ENCODE data around the gene ADAR. TPM values are rescaled to one million over a fixed set of nuclear protein-coding genes. Genes with fewer than 3 reads are reported as not detected.

The ADAR gene
- total RNA-seq, 1 experiment from 2014 or later, result 136 TPM

DNA sequence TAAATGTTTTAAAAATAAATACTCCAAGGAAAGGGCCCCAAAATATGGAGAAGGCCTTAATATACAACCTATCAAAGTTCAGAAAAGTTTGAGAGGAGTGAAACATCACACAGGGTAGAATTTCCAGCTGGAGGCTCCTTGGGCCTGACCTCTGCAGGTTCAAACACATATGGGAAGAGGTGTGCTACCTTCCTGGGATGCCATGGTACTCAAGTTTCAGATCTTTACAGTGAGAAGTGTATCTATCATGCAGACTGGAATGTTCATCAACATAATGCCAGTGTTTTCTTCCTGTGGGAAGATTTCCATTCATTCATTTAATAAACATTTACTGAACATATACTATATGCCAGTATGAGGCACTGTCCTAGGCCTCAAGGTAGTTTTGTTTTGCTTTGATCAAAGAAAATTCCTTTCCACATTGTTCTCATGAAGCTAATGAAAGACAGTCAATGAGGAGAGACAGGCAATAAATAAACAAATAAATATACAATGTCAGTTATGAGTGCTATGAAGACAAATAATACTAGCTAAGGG, 14.6 kb upstream of the ADAR start:
- no TSS peak for BruUV-seq (replicated peaks)
- H3K36me3 ChIP-seq (ENCODE audit: low read depth, low read length), result peaks cover 9% of the 10 kb centered on the region; the same call in 1 of the 2 replicates
- H4K20me1 ChIP-seq (ENCODE audit: low read length), result peaks cover 24% of the 10 kb centered on the region; the same call in 1 of the 2 replicates
- H3K9ac ChIP-seq (ENCODE audit: low read length), result no peak overlapping the region
- no peaks in the 10 kb centered on the region for H3K27me3 ChIP-seq (ENCODE audit: low read length)
- H3F3A ChIP-seq (ENCODE audit: low read length, unreplicated experiment), result no peaks in the 10 kb centered on the region
- ChIA-PET POLR2A (ENCODE audit: unreplicated experiment) (no interaction called here), CTCF (no interaction called here)
- no peak overlapping the region for H3K4me3 ChIP-seq (ENCODE audit: low read length)
- H3K79me2 ChIP-seq (ENCODE audit: low read length), result peaks cover 98% of the 10 kb centered on the region
- no peak overlapping the region for H3K27ac ChIP-seq (ENCODE audit: low read length)
- TF ChIP-seq EZH2phosphoT487 (IDR thresholded peaks at IDR 0.05; ENCODE audit: borderline replicate concordance, low read length), result no peak
- no peaks in the 10 kb centered on the region for H3K9me2 ChIP-seq (replicated peaks; ENCODE audit: low read length)
- intact Hi-C loops (cut with micrococcal nuclease), result no loop called here
- H2AFZ ChIP-seq (ENCODE audit: low read length), result no peak overlapping the region
- no peak overlapping the region for H3K4me2 ChIP-seq (ENCODE audit: low read length)
- peaks cover 7% of the 10 kb centered on the region for H3K4me1 ChIP-seq (ENCODE audit: insufficient read depth, low read length)
- DNase-seq (no peak), ATAC-seq (no peak)
- no peaks in the 10 kb centered on the region for H3K9me3 ChIP-seq (ENCODE audit: low read length)

DNA sequence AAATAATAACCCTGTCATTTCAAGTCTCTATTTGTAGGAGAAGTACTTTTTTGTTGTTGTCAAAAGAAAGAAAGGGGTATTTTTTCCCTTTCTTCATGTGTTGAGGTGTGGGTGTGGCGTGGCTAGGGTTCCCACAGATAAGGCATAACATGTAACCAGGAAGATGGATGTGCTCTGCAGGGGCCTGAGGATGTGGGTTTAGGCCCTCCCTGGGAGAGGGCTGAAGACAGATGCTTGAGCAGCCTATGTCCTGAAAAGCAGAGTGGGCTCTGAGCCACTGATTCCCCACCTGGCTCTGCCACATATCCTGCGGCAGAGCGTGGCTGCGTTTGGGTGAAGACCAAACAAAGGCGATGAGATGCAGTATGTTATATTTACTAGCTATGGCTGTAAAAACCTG, 13.9 kb upstream of the ADAR start:
- Histone ChIP-seq H3K27me3 (ENCODE audit: low read length) (no peaks in the 10 kb centered on the region), H3K4me2 (ENCODE audit: low read length) (no peak overlapping the region), H3K36me3 (ENCODE audit: low read depth, low read length) (peaks cover 9% of the 10 kb centered on the region; the same call in 1 of the 2 replicates), H3K79me2 (ENCODE audit: low read length) (peaks cover 98% of the 10 kb centered on the region), H3K4me3 (ENCODE audit: low read length) (no peak overlapping the region), H3K27ac (ENCODE audit: low read length) (no peak overlapping the region), H4K20me1 (ENCODE audit: low read length) (peaks cover 24% of the 10 kb centered on the region; the same call in 1 of the 2 replicates), H3K9me2 (replicated peaks; ENCODE audit: low read length) (no peaks in the 10 kb centered on the region), H3K9me3 (ENCODE audit: low read length) (no peaks in the 10 kb centered on the region), H3K9ac (ENCODE audit: low read length) (no peak overlapping the region), H3F3A (ENCODE audit: low read length, unreplicated experiment) (no peaks in the 10 kb centered on the region), H2AFZ (ENCODE audit: low read length) (no peak overlapping the region), H3K4me1 (ENCODE audit: insufficient read depth, low read length) (peaks cover 7% of the 10 kb centered on the region)
- intact Hi-C loops (cut with micrococcal nuclease), result no loop called here
- DNase-seq (no peak), ATAC-seq (no peak)
- POLR2A ChIA-PET (ENCODE audit: unreplicated experiment), result no interaction called here
- no peak for TF ChIP-seq EZH2 (IDR thresholded peaks at IDR 0.05; ENCODE audit: low read length, unreplicated experiment)
- TF ChIP-seq CTCF (conservative IDR thresholded peaks at IDR 0.05; ENCODE audit: low read depth, low read length), result no peak
- no peak for TF ChIP-seq EZH2phosphoT487 (IDR thresholded peaks at IDR 0.05; ENCODE audit: borderline replicate concordance, low read length)
- no TSS peak for BruUV-seq (replicated peaks)
- CTCF ChIA-PET, result no interaction called here

- H4K20me1 ChIP-seq (ENCODE audit: low read length), result peaks cover 24% of the 10 kb centered on the region; the same call in 1 of the 2 replicates
- no peak overlapping the region for H3K27ac ChIP-seq (ENCODE audit: low read length)
- TF ChIP-seq CTCF (conservative IDR thresholded peaks at IDR 0.05; ENCODE audit: low read depth, low read length) (no peak), EZH2 (IDR thresholded peaks at IDR 0.05; ENCODE audit: low read length, unreplicated experiment) (no peak), EZH2phosphoT487 (IDR thresholded peaks at IDR 0.05; ENCODE audit: borderline replicate concordance, low read length) (no peak)
- POLR2A ChIA-PET (ENCODE audit: unreplicated experiment), result no interaction called here
- DNase-seq (no peak), ATAC-seq (no peak)
- H3K4me1 ChIP-seq (ENCODE audit: insufficient read depth, low read length), result no peaks in the 10 kb centered on the region
- H3K4me2 ChIP-seq (ENCODE audit: low read length), result no peak overlapping the region
- no peak overlapping the region for H3K4me3 ChIP-seq (ENCODE audit: low read length)
- peaks cover 98% of the 10 kb centered on the region for H3K79me2 ChIP-seq (ENCODE audit: low read length)
- intact Hi-C loops (cut with micrococcal nuclease), result no loop called here
- BruUV-seq (replicated peaks), result no TSS peak
- CTCF ChIA-PET, result interaction anchor here (1.4 kb wide), 1 partner anchor 61 kb away, joined by 4 read pairs; no protein-coding TSS in a partner anchor
- H2AFZ ChIP-seq (ENCODE audit: low read length), result no peak overlapping the region
- no peaks in the 10 kb centered on the region for H3K27me3 ChIP-seq (ENCODE audit: low read length)
- no peaks in the 10 kb centered on the region for H3K9me3 ChIP-seq (ENCODE audit: low read length)
- H3K9ac ChIP-seq (ENCODE audit: low read length), result no peak overlapping the region
- peaks cover 9% of the 10 kb centered on the region; the same call in 1 of the 2 replicates for H3K36me3 ChIP-seq (ENCODE audit: low read depth, low read length)
- no peaks in the 10 kb centered on the region for H3K9me2 ChIP-seq (replicated peaks; ENCODE audit: low read length)
- no peaks in the 10 kb centered on the region for H3F3A ChIP-seq (ENCODE audit: low read length, unreplicated experiment)
Observed at GRCh38 chr1:154620751-154621150, 12.8 kb upstream of the ADAR start.

Measured in PC-3 (cell line).